A673 (cell line): Measurements from ENCODE around the gene ACE2. TPM values are rescaled to one million over a fixed set of nuclear protein-coding genes. Genes with fewer than 3 reads are reported as not detected.

Experiments used
- BruUV-seq: library from RNA; stranded (reverse); fragments of 400-500 nt; replicated peaks from 2 replicates; lab custom pipeline; 2021; lab: Mats Ljungman, UMichigan
- CTCF ChIA-PET: fragments of 300-600 bp; sonication (Branson Sonifier 250); formaldehyde crosslinking; loops from one replicate; lab custom pipeline; 2022; ENCODE audit warnings: antibody characterized with exemption; lab: Charles Lee
- POLR2A ChIA-PET: fragments of 300-600 bp; sonication (Branson Sonifier 250); formaldehyde crosslinking; loops from one replicate; lab custom pipeline; 2022; ENCODE audit warnings: antibody characterized with exemption; ENCODE audit not compliant: low non-redundant PET; lab: Charles Lee
- DNase-seq: peaks from one replicate; pipeline ENCODE4 v3.0.0-alpha.2; 2015; ENCODE audit warnings: low spot score
- H3K27ac ChIP-seq: fragments of 200-600 bp; sonication (generic); 2 replicates; pipeline ENCODE4 v1.5.1; 2016; ENCODE audit warnings: mixed run types, low read depth, mild to moderate bottlenecking, mixed read lengths, antibody characterized with exemption, low read length; ENCODE audit not compliant: poor library complexity, severe bottlenecking
- H3K27me3 ChIP-seq: fragments of 200-600 bp; sonication (generic); replicated peaks from 2 replicates; pipeline ENCODE4 v1.6.1; 2017; ENCODE audit warnings: mixed run types, low read depth, mild to moderate bottlenecking, mixed read lengths, antibody characterized with exemption, low read length; ENCODE audit not compliant: insufficient read depth, poor library complexity
- H3K36me3 ChIP-seq: fragments of 200-600 bp; sonication (generic); 2 replicates; pipeline ENCODE4 v1.6.1; 2016; ENCODE audit warnings: mixed run types, mild to moderate bottlenecking, mixed read lengths, antibody characterized with exemption, low read length; ENCODE audit not compliant: insufficient read depth, poor library complexity, severe bottlenecking
- H3K4me1 ChIP-seq: fragments of 200-600 bp; sonication (generic); 2 replicates; pipeline ENCODE4 v1.6.1; 2017; ENCODE audit warnings: mixed run types, mild to moderate bottlenecking, mixed read lengths, antibody characterized with exemption, low read length; ENCODE audit not compliant: insufficient read depth, poor library complexity, severe bottlenecking
- H3K4me3 ChIP-seq: fragments of 200-600 bp; sonication (generic); 2 replicates; pipeline ENCODE4 v1.5.1; 2016; ENCODE audit warnings: low read depth, mixed run types, mild to moderate bottlenecking, mixed read lengths, low read length; ENCODE audit not compliant: poor library complexity, severe bottlenecking
- H3K9me3 ChIP-seq: fragments of 200-600 bp; sonication (generic); 2 replicates; pipeline ENCODE4 v1.6.1; 2016; ENCODE audit warnings: mixed run types, low read depth, mild to moderate bottlenecking, mixed read lengths, antibody characterized with exemption, low read length; ENCODE audit not compliant: poor library complexity, severe bottlenecking
- CTCF ChIP-seq: fragments of 300-800, 200-600 bp; sonication (generic); conservative IDR thresholded peaks from 2 replicates; pipeline ENCODE4 v1.5.1; 2017; ENCODE audit warnings: low read depth, mild to moderate bottlenecking, antibody characterized with exemption, low read length, moderate library complexity, mixed read lengths
- EZH2 ChIP-seq: fragments of 200-600 bp; sonication (generic); IDR thresholded peaks from 2 replicates; pipeline ENCODE4 v1.6.1; 2017; ENCODE audit warnings: borderline replicate concordance, low read depth, mild to moderate bottlenecking, mixed read lengths, antibody characterized with exemption, low read length; ENCODE audit not compliant: poor library complexity, severe bottlenecking
- intact Hi-C: fragments of 100-400 bp; cut with micrococcal nuclease; formaldehyde crosslinking; loops from one replicate; pipeline ENCODE4 v1.10.0; 2022; ENCODE audit not compliant: unreplicated experiment
- total RNA-seq: library from RNA; stranded (reverse); gene quantifications from 2 replicates; pipeline ENCODE4 v1.2.3, GENCODE V29; 2021

The ACE2 gene
- total RNA-seq, 1 experiment from 2014 or later: not detected

- no peaks in the 10 kb centered on the region for H3K9me3 ChIP-seq
- no peak for DNase-seq
- H3K27ac ChIP-seq: no peak overlapping the region
- peaks cover 37% of the 10 kb centered on the region for H3K27me3 ChIP-seq
- intact Hi-C loops: no loop called here
- ChIA-PET POLR2A (no interaction called here), CTCF (no interaction called here)
- H3K4me3 ChIP-seq: no peak overlapping the region
- H3K4me1 ChIP-seq: no peaks in the 10 kb centered on the region
- TF ChIP-seq CTCF (no peak), EZH2 (no peak)
- no peaks in the 10 kb centered on the region for H3K36me3 ChIP-seq
- BruUV-seq: no TSS peak
Observed at GRCh38 chrX:15606136-15606535, 5.4 kb upstream of the ACE2 start.

GRCh38 chrX:15605226-15605625, 4.5 kb upstream of the ACE2 start:
- ChIA-PET CTCF (no interaction called here), POLR2A (no interaction called here)
- H3K4me1 ChIP-seq: no peaks in the 10 kb centered on the region
- no peaks in the 10 kb centered on the region for H3K9me3 ChIP-seq
- no peak overlapping the region for H3K27ac ChIP-seq
- no peaks in the 10 kb centered on the region for H3K36me3 ChIP-seq
- no TSS peak for BruUV-seq
- H3K27me3 ChIP-seq: peaks cover 42% of the 10 kb centered on the region
- no peak for TF ChIP-seq EZH2
- TF ChIP-seq CTCF: no peak
- DNase-seq: no peak
- intact Hi-C loops: no loop called here
- no peak overlapping the region for H3K4me3 ChIP-seq

GRCh38 chrX:15602761-15603160, 2.0 kb upstream of the ACE2 start:
- ChIA-PET CTCF (no interaction called here), POLR2A (no interaction called here)
- Histone ChIP-seq H3K36me3 (no peaks in the 10 kb centered on the region), H3K9me3 (no peaks in the 10 kb centered on the region), H3K27ac (no peak overlapping the region), H3K4me1 (no peaks in the 10 kb centered on the region), H3K27me3 (peaks cover 66% of the 10 kb centered on the region), H3K4me3 (no peak overlapping the region)
- BruUV-seq: no TSS peak
- DNase-seq: no peak
- no peak for TF ChIP-seq EZH2
- TF ChIP-seq CTCF: no peak
- intact Hi-C loops: no loop called here
